Measurements from ENCODE around the gene ENOX2.

ENOX2 gene

DNA sequence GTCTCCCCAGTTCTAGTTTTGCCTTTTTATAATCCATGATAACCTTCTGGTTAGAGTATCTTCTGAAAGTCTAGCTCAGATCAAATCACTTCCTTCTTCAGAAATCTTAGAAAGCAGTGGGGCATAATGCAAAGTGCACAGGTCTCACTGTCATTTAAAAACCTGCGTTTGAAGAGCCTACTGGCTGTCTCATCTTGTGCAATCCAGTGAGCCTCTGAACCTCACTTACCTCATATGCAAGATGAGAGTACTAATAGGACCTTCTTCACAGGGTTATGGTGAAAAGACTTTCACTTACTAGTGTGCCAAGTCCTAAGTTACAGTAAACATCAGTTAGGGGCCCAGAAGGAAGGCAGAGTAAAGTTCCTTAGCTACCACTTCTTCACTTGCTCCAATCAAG is 131.4 kb downstream of the ENOX2 start:
- no peaks in the 10 kb centered on the region for H3K36me3 ChIP-seq (ENCODE audit: insufficient read depth, low read length)
- no peak overlapping the region for H3K4me3 ChIP-seq
- no peak for DNase-seq (ENCODE audit: low read depth, low spot score)
- H3K27ac ChIP-seq: no peak overlapping the region
- TF ChIP-seq POLR2AphosphoS5 (IDR thresholded peaks at IDR 0.05; ENCODE audit: borderline replicate concordance, low read depth, low read length) (no peak), EZH2 (IDR thresholded peaks at IDR 0.05) (no peak), FOXP2 (optimal IDR thresholded peaks at IDR 0.05; ENCODE audit: control extremely low read depth, extremely low read length, insufficient read depth) (no peak)
- no peaks in the 10 kb centered on the region for H3K9me3 ChIP-seq (ENCODE audit: low read depth, low read length)
- H3K9ac ChIP-seq (ENCODE audit: insufficient read length): no peak overlapping the region

DNA sequence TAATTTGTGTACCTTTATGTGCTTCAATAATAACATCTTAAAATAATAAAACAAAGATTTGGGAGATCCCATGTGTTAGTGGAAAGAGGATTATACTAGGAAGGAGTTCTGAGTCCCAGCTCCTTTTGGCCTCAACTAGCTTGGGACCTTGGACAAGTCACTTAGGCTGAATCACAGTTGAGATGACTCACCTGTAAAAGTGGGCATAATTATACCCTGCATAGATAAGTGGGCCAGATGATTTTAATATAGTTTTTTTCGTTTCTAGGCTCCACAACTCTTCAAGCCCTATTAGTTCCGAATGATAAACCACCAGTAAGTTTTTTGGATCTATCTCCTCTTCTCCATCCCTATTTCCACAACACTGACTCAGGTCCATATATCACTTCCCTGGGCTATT is 131.8 kb downstream of the ENOX2 start:
- H3K27ac ChIP-seq: no peak overlapping the region; the same call in 1 of the 2 replicates
- no peak overlapping the region for H3K9ac ChIP-seq (ENCODE audit: insufficient read length)
- H3K4me3 ChIP-seq: no peak overlapping the region
- TF ChIP-seq POLR2AphosphoS5 (IDR thresholded peaks at IDR 0.05; ENCODE audit: borderline replicate concordance, low read depth, low read length) (no peak), FOXP2 (optimal IDR thresholded peaks at IDR 0.05; ENCODE audit: control extremely low read depth, extremely low read length, insufficient read depth) (no peak), EZH2 (IDR thresholded peaks at IDR 0.05) (no peak)
- DNase-seq (ENCODE audit: low read depth, low spot score): no peak
- no peaks in the 10 kb centered on the region for H3K36me3 ChIP-seq (ENCODE audit: insufficient read depth, low read length)
- H3K9me3 ChIP-seq (ENCODE audit: low read depth, low read length): no peaks in the 10 kb centered on the region

- no peaks in the 10 kb centered on the region for H3K36me3 ChIP-seq (ENCODE audit: insufficient read depth, low read length)
- DNase-seq (ENCODE audit: low read depth, low spot score): peak; percentile 12
- TF ChIP-seq FOXP2 (optimal IDR thresholded peaks at IDR 0.05; ENCODE audit: control extremely low read depth, extremely low read length, insufficient read depth) (no peak), EZH2 (IDR thresholded peaks at IDR 0.05) (no peak), POLR2AphosphoS5 (IDR thresholded peaks at IDR 0.05; ENCODE audit: borderline replicate concordance, low read depth, low read length) (no peak)
- H3K9me3 ChIP-seq (ENCODE audit: low read depth, low read length): no peaks in the 10 kb centered on the region
- peak overlapping the region; percentile 16; the same call in 1 of the 2 replicates for H3K27ac ChIP-seq
- no peak overlapping the region for H3K9ac ChIP-seq (ENCODE audit: insufficient read length)
- no peak overlapping the region for H3K4me3 ChIP-seq
These were observed 132.4 kb downstream of the ENOX2 start for GRCh38 chrX:130770615-130771014.

GRCh38 chrX:130769835-130770234 is 133.2 kb downstream of the ENOX2 start:
- H3K9ac ChIP-seq (ENCODE audit: insufficient read length): no peak overlapping the region
- H3K4me3 ChIP-seq: no peak overlapping the region
- no peak for DNase-seq (ENCODE audit: low read depth, low spot score)
- H3K36me3 ChIP-seq (ENCODE audit: insufficient read depth, low read length): no peaks in the 10 kb centered on the region
- H3K27ac ChIP-seq: no peak overlapping the region
- no peaks in the 10 kb centered on the region for H3K9me3 ChIP-seq (ENCODE audit: low read depth, low read length)
- TF ChIP-seq FOXP2 (optimal IDR thresholded peaks at IDR 0.05; ENCODE audit: control extremely low read depth, extremely low read length, insufficient read depth) (no peak), POLR2AphosphoS5 (IDR thresholded peaks at IDR 0.05; ENCODE audit: borderline replicate concordance, low read depth, low read length) (no peak), EZH2 (IDR thresholded peaks at IDR 0.05) (no peak)

DNA sequence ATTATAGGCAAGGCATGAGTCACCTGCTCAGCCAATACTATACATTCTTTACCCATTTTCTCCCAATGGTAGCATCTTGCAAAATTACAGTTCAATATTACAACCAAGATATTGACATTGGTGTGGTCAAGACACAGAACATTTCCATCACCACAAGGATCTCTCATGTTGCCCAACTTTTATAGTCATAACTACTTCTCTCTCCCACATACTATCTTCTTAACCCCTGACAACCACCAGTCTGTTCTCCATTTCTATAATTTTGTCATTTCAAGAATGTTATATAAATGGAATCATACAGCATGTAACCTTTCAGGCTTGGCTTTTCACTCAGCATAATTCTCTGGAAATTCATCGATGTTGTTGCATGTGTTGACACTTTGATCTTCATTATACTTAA is 144.9 kb downstream of the ENOX2 start:
- no peaks in the 10 kb centered on the region for H3K36me3 ChIP-seq (ENCODE audit: insufficient read depth, low read length)
- TF ChIP-seq FOXP2 (optimal IDR thresholded peaks at IDR 0.05; ENCODE audit: control extremely low read depth, extremely low read length, insufficient read depth) (no peak), POLR2AphosphoS5 (IDR thresholded peaks at IDR 0.05; ENCODE audit: borderline replicate concordance, low read depth, low read length) (no peak), EZH2 (IDR thresholded peaks at IDR 0.05) (no peak)
- no peak overlapping the region for H3K9ac ChIP-seq (ENCODE audit: insufficient read length)
- H3K4me3 ChIP-seq: no peak overlapping the region
- no peaks in the 10 kb centered on the region for H3K9me3 ChIP-seq (ENCODE audit: low read depth, low read length)
- H3K27ac ChIP-seq: no peak overlapping the region
- no peak for DNase-seq (ENCODE audit: low read depth, low spot score)

DNA sequence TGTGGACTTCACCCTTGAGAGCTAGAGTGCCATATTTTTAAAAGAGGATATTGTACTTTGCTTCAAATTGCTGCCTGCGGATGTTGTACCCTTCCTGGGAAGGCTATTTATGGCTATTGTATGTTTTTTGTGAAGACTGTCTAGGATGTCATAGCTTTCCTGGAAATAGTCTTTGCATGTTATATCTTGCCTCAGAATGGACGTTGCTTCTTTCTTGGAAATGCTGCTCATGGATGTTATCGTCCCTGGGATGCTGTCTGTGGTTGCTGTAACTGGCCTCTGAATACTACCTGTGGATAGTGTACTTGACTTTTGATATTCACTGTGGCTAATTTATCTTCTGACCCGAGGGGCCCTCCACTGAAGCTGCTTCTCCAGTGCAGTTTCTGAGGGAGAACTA is 146.8 kb downstream of the ENOX2 start:
- H3K9me3 ChIP-seq (ENCODE audit: low read depth, low read length): no peaks in the 10 kb centered on the region
- H3K27ac ChIP-seq: no peak overlapping the region
- no peak overlapping the region for H3K4me3 ChIP-seq
- no peak overlapping the region for H3K9ac ChIP-seq (ENCODE audit: insufficient read length)
- no peak for DNase-seq (ENCODE audit: low read depth, low spot score)
- no peaks in the 10 kb centered on the region for H3K36me3 ChIP-seq (ENCODE audit: insufficient read depth, low read length)
- no peak for TF ChIP-seq FOXP2 (optimal IDR thresholded peaks at IDR 0.05; ENCODE audit: control extremely low read depth, extremely low read length, insufficient read depth)
- TF ChIP-seq EZH2 (IDR thresholded peaks at IDR 0.05): no peak
- TF ChIP-seq POLR2AphosphoS5 (IDR thresholded peaks at IDR 0.05; ENCODE audit: borderline replicate concordance, low read depth, low read length): no peak

- no peak for TF ChIP-seq FOXP2 (optimal IDR thresholded peaks at IDR 0.05; ENCODE audit: control extremely low read depth, extremely low read length, insufficient read depth)
- no peak for TF ChIP-seq POLR2AphosphoS5 (IDR thresholded peaks at IDR 0.05; ENCODE audit: borderline replicate concordance, low read depth, low read length)
- TF ChIP-seq EZH2 (IDR thresholded peaks at IDR 0.05): no peak
- DNase-seq (ENCODE audit: low read depth, low spot score): no peak
- Histone ChIP-seq H3K4me3 (no peak overlapping the region), H3K36me3 (ENCODE audit: insufficient read depth, low read length) (no peaks in the 10 kb centered on the region), H3K27ac (no peak overlapping the region), H3K9me3 (ENCODE audit: low read depth, low read length) (no peaks in the 10 kb centered on the region), H3K9ac (ENCODE audit: insufficient read length) (no peak overlapping the region)
These were observed 148.7 kb downstream of the ENOX2 start for GRCh38 chrX:130754353-130754752.

- no peak for DNase-seq (ENCODE audit: low read depth, low spot score)
- H3K27ac ChIP-seq: no peak overlapping the region
- no peak overlapping the region for H3K4me3 ChIP-seq
- H3K9ac ChIP-seq (ENCODE audit: insufficient read length): no peak overlapping the region
- H3K36me3 ChIP-seq (ENCODE audit: insufficient read depth, low read length): no peaks in the 10 kb centered on the region
- no peak for TF ChIP-seq POLR2AphosphoS5 (IDR thresholded peaks at IDR 0.05; ENCODE audit: borderline replicate concordance, low read depth, low read length)
- H3K9me3 ChIP-seq (ENCODE audit: low read depth, low read length): no peaks in the 10 kb centered on the region
These were observed 156.2 kb downstream of the ENOX2 start for GRCh38 chrX:130746709-130747342.

GRCh38 chrX:130746077-130746476 is 156.9 kb downstream of the ENOX2 start:
- no peak overlapping the region for H3K4me3 ChIP-seq
- no peak for TF ChIP-seq POLR2AphosphoS5 (IDR thresholded peaks at IDR 0.05; ENCODE audit: borderline replicate concordance, low read depth, low read length)
- TF ChIP-seq EZH2 (IDR thresholded peaks at IDR 0.05): no peak
- no peak for TF ChIP-seq FOXP2 (optimal IDR thresholded peaks at IDR 0.05; ENCODE audit: control extremely low read depth, extremely low read length, insufficient read depth)
- DNase-seq (ENCODE audit: low read depth, low spot score): no peak

More at GRCh38 chrX:130746077-130746476, 156.9 kb downstream of the ENOX2 start:
- H3K9me3 ChIP-seq (ENCODE audit: low read depth, low read length): no peaks in the 10 kb centered on the region
- H3K27ac ChIP-seq: no peak overlapping the region
- no peak overlapping the region for H3K9ac ChIP-seq (ENCODE audit: insufficient read length)
- H3K36me3 ChIP-seq (ENCODE audit: insufficient read depth, low read length): no peaks in the 10 kb centered on the region

Data from SK-N-MC (cell line).